Measurements from ENCODE around the gene DNAJC22. TPM values are rescaled to one million over a fixed set of nuclear protein-coding genes. Genes with fewer than 3 reads are reported as not detected.

DNAJC22 gene
- total and polyA plus RNA-seq, 10 donors = 0.10 to 1.9 (median 0.70) TPM

DNA sequence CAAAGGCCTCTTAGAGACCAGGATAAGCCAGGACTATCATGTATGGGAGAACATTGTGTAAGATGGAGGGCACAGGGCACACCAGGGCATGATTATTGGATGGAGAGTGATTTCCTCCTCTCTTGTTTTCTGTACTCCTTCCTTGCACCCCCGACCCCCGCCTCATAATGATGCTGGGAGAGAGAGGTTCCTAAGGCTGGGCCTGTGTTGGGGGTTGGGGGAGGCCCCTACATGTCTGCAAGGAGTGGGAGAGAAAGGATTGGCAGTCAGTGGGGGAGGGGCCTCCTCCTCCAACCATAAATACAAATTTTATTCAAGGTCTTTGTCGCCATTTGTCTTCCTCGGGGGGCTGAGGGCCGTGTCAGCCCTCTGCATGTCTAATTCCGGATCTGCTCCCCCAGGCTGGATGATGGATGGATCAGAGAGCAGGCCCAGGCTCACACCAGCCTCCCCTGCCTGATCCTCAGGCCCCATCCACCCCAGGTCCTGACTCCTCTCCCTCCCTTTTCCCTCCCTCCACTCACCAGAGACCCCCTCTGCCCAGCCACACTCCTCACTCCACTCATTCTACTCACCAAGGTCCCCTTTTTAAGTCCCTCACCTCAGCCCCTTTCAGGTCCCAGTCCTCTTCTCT is 7.7 kb upstream of the DNAJC22 start:
- Histone ChIP-seq H3K4me1 (peaks cover 20 to 58% (median 42%) of the 10 kb centered on the region in 6 donors), H3K9me3 (no peaks in the 10 kb centered on the region), H3K36me3 (no peaks in the 10 kb centered on the region), H3K27me3 (replicated peaks in 1 of 7) (peaks cover 7 to 98% (median 54%) of the 10 kb centered on the region in 7 donors), H3K27ac (no peak overlapping the region), H3K4me3 (no peak overlapping the region)
- TF ChIP-seq CTCF (IDR thresholded peaks at IDR 0.05 in 8 of 11, conservative IDR thresholded peaks at IDR 0.05 in 3 of 11) = no peak
- no peak for TF ChIP-seq POLR2A (IDR thresholded peaks at IDR 0.05)
- TF ChIP-seq POLR2AphosphoS5 (IDR thresholded peaks at IDR 0.05) = no peak
- DNase-seq = no peak
- intact Hi-C loops (cut with DNase I; ENCODE audit: low total_unique reads) = no loop called here
- WGBS, 5 donors = 66 to 76% (median 74%) methylated on average over 6 of the region's 6 CpGs

DNA sequence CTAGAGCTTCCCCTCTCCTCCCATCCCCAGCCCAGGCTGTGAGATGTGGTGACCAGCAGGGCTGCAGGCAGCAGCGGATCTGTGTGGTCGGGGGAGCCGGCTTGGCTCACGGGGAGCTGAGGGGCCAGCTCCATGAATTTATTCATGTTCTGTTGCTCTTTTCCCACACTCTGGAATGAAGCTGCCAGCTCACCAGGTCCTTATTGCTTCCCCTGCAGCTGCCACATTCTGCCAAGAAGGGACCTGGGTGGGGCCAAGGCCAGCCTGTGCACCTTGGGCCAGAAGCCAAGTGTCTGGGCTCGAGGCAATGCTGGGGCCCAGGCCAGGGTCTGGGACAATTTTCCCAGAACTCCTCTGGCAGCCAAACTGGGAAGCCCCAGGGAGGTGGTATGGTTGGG is 7.2 kb upstream of the DNAJC22 start:
- Histone ChIP-seq H3K9me3 (no peaks in the 10 kb centered on the region), H3K4me1 (peaks cover 20 to 58% (median 45%) of the 10 kb centered on the region in 6 donors), H3K27ac (no peak overlapping the region), H3K27me3 (replicated peaks in 1 of 7) (peaks cover 7 to 98% (median 53%) of the 10 kb centered on the region in 7 donors), H3K4me3 (no peak overlapping the region), H3K36me3 (no peaks in the 10 kb centered on the region)
- intact Hi-C loops (cut with DNase I; ENCODE audit: low total_unique reads) = no loop called here
- no peak for DNase-seq
- WGBS, 5 donors = 29 to 61% (median 55%) methylated on average over 5 of the region's 5 CpGs
- TF ChIP-seq CTCF (IDR thresholded peaks at IDR 0.05 in 8 of 11, conservative IDR thresholded peaks at IDR 0.05 in 3 of 11) = no peak
- TF ChIP-seq POLR2A (IDR thresholded peaks at IDR 0.05) = no peak
- TF ChIP-seq POLR2AphosphoS5 (IDR thresholded peaks at IDR 0.05) = no peak

DNA sequence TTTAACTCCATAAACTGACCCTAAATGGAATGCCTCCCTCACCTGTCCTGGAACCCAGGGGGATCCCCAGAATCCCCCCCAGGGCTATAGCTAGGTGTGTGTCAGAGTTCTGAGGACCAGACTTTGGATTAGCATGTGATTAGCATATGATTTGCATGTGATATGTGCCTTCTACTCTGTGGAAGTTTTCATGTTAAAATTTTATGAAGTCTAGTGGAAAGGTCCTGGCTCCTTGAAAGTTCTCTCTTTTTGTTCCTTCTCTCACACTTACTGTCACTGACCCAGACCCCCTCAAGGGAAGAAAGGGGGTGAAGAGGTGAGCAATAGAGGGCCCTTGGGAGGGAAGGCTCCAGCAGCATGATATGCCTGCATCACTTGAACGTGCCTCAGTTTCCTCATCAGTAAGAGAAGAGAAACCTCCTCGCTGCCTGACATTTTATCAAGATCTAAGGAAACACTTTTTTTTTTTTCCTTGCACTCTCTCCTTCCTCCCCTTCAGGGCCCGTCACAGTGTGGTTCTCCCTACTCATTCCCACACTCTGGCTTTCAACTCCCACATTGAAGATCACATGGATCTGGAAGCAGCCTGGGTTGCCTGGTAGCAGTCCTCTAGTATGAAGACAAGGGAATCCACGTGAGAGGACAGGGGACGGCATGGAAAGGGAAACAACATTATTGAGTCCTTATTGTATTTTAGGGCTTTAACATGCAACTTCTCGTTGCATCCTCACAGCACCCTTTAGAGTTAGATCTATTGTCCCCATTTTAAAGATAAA is 6.4 kb upstream of the DNAJC22 start:
- H3K4me3 ChIP-seq = no peak overlapping the region
- no peaks in the 10 kb centered on the region for H3K36me3 ChIP-seq
- DNase-seq = no peak
- peaks cover 10 to 98% (median 53%) of the 10 kb centered on the region in 7 donors for H3K27me3 ChIP-seq (replicated peaks in 1 of 7)
- no peaks in the 10 kb centered on the region for H3K9me3 ChIP-seq
- 51 to 60% (median 54%) methylated on average over 6 of the region's 6 CpGs for WGBS, 5 donors
- TF ChIP-seq CTCF (IDR thresholded peaks at IDR 0.05 in 8 of 11, conservative IDR thresholded peaks at IDR 0.05 in 3 of 11) (no peak), POLR2AphosphoS5 (IDR thresholded peaks at IDR 0.05) (no peak), POLR2A (IDR thresholded peaks at IDR 0.05) (no peak)
- intact Hi-C loops (cut with DNase I; ENCODE audit: low total_unique reads) = loop anchor here (5.0 kb wide), 1 partner anchor 53 kb away; no protein-coding TSS in a partner anchor
- H3K4me1 ChIP-seq = peaks cover 24 to 64% (median 52%) of the 10 kb centered on the region in 6 donors
- no peak overlapping the region for H3K27ac ChIP-seq

Measured in spleen (tissue), 11 donors.